Activated gamma-delta T cell treated with anti-CD3 and anti-CD28 coated beads, Interleukin-2, amount 50 U/mL, for 16 hours (primary cell): ENCODE measurements around the gene MRPL23.

Source experiments
- DNase-seq: peaks from one replicate; pipeline ENCODE4 v3.0.0-alpha.2; 2020; ENCODE audit warnings: low read depth

MRPL23 gene

DNA sequence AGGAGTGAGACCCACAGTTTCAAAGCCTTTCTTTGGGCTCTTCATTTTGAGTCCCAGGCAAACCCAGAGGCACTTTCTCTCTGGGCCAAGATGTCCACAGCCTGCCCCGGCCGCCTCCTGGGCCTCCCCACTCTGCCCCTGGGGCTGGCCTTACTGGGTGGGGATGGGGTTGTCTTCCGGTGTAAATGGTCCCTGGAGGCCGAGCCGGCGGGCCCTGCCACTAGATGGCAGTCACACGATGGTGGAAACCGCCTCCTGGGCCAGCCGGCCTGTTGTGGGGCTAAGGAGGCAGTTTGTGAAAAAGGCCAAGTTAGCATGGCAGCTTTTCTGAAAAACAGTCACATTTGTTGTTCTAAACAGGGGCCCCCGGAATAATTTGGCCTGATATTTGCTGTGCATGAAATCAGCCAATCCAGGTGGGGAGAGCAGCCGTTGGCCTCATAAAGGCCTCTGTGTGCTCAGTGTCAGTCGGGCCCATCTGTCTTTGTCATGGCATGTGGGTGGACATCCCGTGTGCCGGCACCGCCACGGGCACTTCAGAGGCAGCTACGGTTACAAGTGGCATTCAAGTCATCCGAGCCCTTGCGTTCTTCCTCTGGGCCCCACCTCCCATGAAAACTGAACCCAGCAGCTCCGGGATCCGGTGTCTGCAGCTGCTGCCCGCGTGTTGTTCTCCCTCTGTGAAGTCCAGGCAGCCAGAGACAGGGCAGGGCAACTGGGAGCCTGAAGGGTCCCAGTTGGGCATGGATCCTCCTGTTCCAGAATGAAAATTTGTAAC is 6.5 kb downstream of the MRPL23 start:
- DNase-seq, result no peak

DNA sequence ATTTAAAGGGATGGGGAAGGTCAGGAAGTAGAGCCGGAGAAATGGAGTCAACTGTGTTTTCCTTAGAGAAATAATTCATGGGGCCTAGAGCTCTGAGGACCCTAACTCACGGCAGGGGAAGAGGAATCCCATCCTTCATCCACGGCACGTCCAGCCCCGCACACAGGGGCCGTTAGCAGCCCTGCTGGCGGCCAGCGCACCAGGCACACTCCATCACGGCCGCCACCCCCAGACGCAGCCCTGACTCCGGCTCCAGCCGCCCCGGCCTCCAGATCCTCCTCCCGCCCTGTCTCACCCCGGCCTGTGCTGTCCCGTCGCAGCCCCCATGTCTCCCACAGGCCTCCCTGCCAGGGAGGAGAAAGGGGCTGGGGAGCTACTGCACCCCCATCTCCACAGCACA is 11.2 kb downstream of the MRPL23 start:
- DNase-seq, result no peak

DNA sequence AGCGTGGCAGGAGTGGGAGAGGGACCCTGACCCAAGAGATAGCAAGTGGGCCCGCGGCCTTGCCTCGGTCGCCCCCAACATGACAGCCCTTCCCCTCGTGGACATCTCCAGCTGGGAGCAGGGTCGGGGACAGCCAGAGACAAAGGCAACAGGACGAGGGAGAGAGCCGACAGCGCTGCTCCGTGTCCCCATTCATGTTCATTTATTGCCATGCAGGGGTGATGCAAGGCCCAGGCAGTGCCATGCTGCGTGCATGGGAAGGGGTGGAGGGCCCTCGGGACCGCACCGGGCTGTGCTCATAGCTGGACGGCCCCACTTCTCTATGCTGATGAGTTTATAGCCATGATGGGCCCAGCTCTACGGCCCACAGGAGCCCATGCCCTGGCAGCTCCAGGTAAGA is 12.7 kb downstream of the MRPL23 start:
- no peak for DNase-seq

DNA sequence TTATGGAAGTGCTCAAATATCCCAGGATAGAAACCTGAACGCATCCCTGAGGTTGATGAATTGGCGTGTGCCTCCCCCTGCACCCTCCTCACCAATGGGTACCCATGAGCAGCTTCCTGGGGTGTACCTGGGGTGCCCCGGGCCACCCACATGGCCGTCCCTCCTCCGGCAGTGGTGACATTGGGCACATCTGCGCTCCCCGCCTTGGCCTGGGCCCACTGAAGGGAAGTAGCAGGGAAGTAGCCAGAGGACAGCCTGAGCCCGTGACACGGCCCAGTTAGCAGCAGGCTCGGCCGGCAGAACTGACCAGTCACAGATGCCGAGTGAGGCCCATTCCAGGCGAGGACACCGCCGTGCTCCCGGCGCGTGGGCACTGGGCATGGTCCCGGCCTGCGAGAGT is 16.7 kb downstream of the MRPL23 start:
- DNase-seq, result no peak

DNA sequence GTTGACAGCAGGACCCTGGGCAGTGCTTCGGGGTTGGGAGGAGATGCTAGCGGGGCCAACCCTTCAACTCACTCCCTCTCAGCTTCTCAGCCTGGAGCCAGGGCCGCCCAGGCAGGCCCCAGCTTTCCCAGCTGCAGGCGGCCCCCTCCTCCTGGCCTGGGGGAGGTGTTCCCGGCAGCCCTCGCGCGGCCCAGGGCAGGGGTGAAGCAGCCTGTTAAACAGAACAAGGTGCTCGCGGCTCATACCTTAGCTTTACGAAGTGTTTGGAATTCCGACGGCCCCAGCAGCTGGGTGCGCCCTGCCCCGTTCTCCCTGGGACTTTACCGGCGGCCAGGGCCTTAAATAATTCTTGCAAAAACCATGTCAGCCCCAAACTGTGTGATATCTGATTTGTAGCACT is 17.2 kb downstream of the MRPL23 start:
- DNase-seq, result no peak

DNA sequence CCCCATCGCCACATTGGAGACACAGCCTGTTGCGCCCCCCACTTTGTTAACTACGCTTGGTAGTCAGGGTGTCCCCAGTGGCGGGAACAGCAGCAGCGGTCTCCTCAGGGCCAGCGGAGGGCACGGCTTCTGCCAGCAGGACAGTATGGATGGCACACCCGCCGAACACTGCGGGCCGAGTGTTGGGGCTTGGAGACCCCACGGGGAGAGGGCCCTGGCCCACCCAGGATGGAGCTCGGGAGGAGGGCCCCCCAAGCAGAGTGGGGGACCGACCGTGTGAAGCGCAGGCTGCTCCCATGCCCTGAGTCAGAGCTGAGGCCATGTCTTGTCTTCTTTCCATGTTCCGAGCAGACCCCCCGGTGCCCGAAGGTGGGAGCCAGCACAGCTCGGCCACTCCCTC is 17.8 kb downstream of the MRPL23 start:
- no peak for DNase-seq

DNA sequence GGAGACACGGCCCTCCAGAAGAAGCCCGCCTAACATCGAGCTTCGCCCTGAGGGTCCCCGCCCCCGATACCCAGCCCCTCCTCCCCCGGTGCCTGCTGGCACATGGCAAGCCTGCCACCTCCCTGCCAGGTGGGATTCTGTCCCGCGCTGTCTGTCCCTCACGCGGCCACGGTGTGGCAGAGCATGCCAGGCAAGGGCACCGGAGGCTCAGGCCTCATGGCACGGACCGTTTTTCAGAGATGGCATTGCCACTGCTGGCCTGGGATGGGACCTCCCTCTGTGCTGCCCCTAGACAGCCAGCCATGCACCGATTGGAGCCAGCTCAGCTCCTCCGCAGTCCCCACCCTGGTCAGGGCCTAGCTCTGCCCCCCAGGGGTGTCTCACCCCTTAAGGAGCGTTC is 19.4 kb downstream of the MRPL23 start:
- no peak for DNase-seq

DNA sequence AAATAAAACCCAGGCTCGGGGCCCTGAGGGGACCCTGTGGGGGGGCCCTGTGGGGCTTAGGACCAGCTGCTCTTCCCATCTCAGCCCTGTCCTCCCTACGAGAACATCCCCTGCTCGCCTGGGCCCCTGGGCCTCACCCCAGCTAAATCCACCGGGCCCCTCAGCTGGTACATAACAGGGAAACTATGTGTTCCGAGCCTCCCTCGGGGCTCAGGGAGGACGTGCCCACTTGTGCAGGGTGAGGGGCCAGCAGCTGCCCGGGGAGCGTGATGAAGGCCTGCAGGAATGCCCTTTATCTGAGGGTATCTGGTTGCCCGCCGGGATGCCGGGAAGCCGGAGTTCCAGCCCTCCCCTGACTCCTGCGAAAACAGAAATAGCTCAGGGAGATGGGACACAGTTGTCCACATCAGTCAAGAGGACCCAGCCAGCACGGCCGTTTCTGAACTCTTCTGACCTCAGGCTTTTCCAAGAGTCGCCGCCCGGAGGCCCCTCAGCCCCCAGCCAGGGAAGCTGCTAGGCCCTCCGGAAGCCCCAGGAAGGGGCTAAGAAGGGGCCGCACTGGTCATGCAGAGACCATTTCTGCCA is 20.6 kb downstream of the MRPL23 start:
- no peak for DNase-seq

DNA sequence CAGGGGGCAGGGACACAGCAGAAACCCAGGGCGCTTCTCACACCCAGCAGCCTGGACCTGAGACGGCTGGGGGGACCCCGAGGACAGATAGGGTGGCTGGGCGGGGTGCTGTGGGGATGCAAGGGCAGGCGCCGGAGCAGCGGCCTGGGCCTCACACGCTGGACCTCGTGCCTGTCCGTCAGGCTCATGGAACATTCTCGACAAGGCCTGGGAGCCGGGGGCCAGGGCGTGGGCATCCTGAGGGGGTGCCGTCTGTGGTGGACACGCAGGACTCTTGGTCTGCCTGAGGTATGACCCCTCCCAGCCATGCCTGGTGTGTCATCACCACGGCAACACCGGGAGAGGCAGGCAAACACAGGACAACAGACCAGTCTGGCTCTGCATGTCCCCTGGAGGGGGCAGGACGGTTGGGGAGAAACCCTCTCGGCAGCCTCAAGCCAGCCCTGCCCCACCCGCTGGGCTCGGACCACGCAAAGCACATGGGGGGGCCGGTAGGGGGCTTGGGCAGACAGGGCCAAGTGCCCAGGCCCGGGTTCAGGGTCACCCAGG is 21.4 kb downstream of the MRPL23 start:
- DNase-seq, result no peak

DNA sequence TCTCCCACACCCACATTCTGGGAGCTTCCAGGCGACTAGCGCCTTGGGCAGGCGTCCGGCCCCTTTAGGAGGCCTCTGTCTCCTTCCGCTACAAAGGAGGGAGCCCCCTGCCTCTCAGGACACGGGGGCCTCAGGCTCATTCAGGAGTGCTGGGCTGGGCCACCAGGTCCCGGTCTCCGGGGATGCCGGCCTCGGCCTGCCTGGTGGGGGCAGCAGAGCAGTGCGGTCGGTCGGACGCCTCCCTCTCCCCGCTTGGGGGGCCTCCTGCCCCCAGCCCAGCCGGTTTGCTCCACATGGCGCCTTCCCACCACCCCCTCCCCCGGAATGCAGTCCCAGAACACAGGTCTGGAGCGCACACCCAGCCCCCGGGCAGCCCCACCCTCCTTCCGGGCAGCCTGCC is 21.9 kb downstream of the MRPL23 start:
- no peak for DNase-seq

DNA sequence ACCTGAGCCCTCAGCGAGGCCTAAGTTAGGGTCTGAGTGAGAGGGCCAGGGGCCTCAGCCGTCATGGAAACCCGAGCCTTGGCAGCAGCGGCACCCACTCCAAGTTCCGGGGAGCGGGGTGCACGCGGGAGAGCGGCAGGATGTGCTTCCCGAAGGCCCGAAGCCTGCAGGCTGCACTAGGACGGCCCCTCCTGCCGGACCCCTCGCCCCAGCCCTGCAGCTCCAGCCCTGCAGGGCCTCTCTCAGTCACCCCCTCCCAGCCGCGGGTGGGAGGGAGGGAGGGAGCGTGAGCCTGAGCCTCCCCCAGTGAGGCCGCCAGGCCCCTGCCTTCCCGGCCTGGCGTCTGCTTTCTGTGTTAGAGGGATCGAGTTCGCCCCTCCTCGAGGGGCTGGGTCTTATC is 22.6 kb downstream of the MRPL23 start:
- DNase-seq, result no peak

DNA sequence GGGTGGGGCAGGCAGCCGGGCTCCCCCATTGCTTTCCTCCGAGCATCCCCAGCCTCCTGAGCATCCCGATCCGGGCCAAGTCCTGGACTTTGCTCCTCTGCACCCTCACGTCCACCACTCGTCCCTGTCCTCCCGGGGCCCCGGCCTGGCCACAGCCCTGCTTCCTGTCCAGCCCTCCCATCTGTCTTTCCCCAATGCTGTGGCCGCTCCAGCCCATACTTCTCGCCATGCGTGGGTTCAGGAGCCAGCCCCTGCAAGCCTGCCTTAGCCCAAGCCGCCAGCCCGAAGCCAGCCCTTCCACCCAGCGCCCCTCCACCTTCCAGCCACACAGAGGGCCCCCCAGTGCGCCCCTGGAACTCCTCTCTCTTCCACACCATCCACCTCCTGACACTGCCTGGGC is 23.8 kb downstream of the MRPL23 start:
- DNase-seq, result no peak

DNA sequence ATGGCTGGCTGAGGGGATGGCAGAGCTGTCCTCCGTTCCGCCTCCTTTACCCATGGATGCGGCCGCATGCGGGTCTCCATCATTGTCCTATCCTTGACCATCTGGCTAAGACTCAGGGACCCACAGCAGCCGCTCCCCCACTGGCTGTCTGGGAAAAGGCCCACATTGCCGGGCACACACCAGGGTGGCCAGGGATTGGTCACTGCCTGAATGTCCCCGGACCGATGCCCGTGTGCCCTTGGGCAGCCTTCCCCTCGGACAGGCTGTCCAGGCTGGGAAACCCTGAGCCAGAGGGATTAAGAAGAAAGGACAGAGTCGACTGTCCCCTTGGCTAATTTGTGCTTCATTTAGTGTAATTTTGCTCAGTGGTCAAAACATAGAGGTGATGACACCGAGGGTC is 28.1 kb downstream of the MRPL23 start:
- DNase-seq, result no peak

DNA sequence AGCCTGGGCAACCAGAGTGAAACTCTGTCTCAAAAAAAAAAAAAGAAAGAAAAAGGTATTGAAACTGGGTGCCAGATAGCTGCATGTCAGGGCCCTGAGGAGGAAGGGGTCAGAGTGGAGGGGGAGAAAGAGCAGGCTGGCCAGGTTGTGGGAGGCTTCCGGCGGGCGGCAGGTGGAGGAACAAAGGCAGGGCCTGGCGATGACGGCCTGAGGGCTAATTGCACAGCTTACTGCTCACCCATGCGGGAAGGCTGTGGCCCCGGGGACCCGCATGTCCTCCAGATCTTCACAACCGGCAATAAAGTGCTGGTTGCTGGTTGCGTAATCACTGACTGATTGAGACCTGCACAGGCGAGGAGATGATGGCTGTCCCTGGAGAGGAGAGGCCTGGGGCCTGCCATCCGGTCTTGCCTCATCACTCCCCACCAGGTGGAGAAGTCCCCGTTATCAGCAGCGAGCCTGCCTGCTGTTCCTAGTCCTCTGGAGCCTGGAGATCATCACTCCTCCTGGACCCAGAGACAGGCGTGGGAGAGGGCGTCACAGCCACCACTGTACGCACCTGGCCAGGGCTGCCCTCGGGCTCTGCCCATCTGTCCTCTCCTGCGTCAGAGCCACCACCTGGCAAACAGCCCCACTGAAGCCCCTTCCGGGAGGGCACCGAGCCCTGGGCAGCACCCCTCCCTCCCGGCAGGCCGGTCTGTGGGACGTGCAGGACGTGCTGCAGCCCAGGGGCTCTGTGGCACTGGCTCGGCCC is 31.8 kb downstream of the MRPL23 start:
- no peak for DNase-seq

DNA sequence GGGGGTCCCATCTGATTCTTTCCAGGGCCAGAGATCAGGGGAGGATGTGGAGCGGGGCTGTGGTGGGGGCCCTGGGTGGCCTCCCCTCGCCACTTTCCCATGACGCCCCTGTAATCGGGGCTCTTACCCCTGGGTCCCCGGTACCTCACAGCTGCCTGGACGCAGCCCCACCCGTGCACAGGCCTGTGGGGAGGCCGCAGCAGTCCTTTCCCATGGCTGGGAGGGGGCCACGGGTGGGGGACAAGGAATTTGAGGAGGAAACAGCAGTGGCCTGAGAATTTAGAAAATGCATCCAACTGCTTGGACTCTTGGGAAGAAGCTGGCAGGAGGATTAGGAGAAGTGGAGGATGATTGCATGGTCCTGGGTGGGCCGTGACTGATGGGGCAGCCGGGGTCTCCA is 32.5 kb downstream of the MRPL23 start:
- no peak for DNase-seq

DNA sequence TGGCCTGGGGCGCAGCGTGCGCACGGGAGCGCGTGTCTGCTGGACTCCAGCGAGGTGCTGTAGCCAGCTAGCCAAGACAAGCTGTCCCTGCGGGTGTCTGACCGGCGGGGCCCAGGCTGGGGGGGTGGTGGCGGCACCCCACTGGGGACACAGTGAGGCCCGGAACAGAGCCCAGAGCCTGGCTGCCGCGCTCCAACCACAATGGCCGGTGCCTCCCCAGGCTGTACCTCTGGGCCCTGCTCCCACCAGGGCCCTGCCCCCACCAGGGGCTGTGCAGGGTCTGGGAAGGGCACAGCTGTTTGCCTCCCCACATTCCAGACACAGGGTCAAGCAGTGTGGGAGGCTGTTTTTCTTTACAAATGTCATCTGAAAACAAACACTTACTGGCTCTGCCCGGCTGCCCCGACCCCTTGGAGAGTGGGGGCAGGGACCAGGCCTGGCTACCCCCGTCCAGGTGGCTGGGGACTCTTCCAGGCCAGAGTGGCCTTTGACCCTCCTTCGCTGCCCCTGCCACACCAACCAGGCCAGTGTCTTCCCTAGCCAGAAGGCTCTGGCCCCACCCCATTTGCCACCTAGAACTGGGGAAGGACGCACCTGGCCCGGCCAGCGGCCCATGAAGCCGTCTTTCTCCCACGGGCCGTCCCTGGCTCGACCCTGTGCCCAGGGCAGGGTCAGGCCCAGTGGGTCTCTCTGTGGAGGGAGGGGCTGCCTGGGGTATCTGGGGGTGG is 35.9 kb downstream of the MRPL23 start:
- DNase-seq, result no peak

DNA sequence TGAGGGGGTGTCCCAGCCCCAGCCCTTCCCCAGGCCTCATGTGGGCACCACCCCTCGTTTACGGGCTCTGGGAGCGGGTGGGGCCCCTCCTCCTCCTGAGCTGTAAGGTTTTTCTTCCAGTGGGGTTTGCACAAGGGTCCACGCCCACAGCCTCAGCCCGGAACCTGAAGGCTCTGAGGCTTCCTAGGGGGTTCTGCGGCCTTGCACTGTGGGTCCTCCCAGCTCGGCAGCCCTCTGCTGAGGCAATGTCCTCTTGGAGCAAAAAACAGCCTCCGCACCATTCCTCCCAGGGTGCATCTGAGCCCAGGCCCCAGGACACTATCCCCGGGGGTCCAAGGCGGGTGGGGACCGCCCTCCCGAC is 36.4 kb downstream of the MRPL23 start:
- no peak for DNase-seq

DNA sequence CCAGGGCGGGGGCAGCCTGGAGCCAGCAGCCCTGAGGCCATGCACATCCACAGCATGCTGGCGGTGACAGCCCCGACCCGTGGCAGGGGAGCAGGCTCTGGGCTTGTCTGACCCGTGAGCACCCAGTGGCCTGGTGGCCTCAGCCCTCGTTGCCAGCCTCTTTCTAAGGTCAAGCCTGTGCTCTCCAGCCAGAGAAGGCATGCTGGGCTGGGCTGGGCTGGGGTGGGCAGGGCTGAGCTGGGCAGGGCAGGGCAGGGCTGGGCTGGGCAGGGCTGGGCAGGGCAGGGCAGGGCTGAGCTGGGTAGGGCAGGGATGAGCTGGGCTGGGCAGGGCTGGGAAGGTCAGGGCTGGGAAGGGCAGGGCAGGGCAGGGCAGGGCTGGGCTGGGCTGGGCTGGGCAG is 39.9 kb downstream of the MRPL23 start:
- no peak for DNase-seq

DNA sequence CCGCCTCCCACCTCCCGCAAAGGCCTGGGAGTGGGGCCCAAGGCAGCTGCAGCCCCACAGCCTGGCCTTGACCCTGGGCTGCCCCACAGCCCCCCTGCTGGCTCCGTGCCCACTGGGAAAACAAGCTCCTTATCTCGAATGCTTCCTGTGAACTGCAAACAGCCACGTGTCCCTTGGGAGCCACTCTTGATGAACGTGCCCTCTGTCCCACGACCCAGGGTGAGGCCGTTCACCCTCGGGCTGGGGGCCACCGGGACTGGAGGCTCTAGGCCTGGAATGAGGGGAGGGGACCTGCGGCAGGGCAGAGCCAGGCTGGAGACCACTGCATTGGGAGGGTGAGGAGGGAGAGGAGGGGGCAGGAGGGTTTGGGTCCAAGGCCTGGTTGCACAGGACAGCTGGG is 41.0 kb downstream of the MRPL23 start:
- no peak for DNase-seq

DNA sequence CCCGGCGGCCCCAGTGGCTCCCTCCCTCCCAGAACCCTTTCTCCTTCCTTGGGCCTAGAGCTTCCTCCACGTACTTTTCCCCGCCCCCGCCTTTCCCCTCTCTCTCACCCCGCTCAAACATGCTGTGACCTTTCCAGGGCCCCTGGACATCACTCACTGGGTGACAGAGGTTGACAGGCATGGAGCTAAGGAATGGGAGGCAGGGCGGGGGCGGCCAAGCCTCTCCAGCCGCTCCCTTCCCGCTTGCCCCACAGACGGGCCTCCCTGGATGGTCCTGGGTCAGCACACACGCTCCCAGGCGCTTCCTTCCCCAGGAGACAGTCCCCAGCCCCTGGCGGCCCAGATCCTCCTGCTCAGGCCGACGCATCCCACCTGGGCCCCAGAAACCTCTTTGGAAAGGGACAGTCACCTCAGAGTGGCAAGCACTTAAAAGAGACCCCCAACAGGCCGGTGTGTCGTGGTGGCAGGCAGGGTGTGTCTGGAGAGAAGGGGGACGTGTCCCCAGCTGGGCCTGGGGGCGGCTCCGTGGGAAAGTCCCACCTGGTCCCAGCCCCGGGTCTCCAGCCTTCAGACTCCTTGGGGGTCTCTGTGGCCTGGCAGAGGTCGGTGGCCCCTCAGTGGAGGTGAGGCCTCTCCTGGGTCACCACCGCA is 41.7 kb downstream of the MRPL23 start:
- DNase-seq, result no peak

DNA sequence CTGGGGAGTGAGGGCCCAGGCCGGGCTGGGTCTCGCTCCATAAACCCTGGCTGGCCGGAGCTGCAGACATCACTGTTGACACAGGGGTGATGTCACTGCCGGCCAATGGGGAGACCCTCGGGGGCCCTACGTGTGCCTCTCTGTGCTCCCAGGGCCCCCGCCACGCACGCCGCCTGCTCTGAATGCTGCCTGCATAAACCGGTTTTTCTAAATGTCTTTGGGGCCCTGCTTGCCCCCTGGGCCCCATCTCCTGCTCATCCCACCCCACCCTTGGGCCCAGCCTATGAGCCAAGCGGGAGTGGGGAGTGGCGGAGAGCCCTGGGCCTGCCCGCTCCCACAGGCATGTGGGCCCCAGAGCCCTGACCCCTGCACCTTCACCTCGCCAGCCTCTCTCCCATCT is 42.8 kb downstream of the MRPL23 start:
- DNase-seq, result no peak
